H9 (cell line): ENCODE data around the gene TMEM145. TPM values are rescaled to one million over a fixed set of nuclear protein-coding genes. Genes with fewer than 3 reads are reported as not detected.

Experiments
- DNase-seq: peaks from one replicate; pipeline ENCODE4 v3.0.0-alpha.2; 2017
- H2AFZ ChIP-seq: one replicate; pipeline ENCODE4 v1.6.1; 2013; ENCODE audit warnings: mild to moderate bottlenecking, low read length, control low read depth, moderate library complexity
- H2AK5ac ChIP-seq: 2 replicates; pipeline ENCODE4 v1.6.1; 2013; ENCODE audit warnings: low read length, control low read depth, mixed read lengths; ENCODE audit not compliant: insufficient read length
- H2BK120ac ChIP-seq: one replicate; pipeline ENCODE4 v1.6.1; 2013; ENCODE audit warnings: low read depth, mild to moderate bottlenecking, low read length, control low read depth, inconsistent platforms; ENCODE audit not compliant: poor library complexity, severe bottlenecking
- H2BK12ac ChIP-seq: 2 replicates; pipeline ENCODE4 v1.6.1; 2013; ENCODE audit warnings: low read length, control low read depth, mixed read lengths, low read depth; ENCODE audit not compliant: insufficient read length
- H2BK15ac ChIP-seq: 2 replicates; pipeline ENCODE4 v1.6.1; 2013; ENCODE audit warnings: low read depth, low read length, control low read depth
- H2BK20ac ChIP-seq: one replicate; pipeline ENCODE4 v1.6.1; 2013; ENCODE audit warnings: low read depth, mild to moderate bottlenecking, low read length, control low read depth, inconsistent platforms; ENCODE audit not compliant: poor library complexity, severe bottlenecking
- H2BK5ac ChIP-seq: 2 replicates; pipeline ENCODE4 v1.6.1; 2013; ENCODE audit warnings: low read length, control low read depth, mixed read lengths; ENCODE audit not compliant: insufficient read length
- H3K14ac ChIP-seq: 2 replicates; pipeline ENCODE4 v1.6.1; 2013; ENCODE audit warnings: low read length, control low read depth; ENCODE audit not compliant: insufficient read depth
- H3K18ac ChIP-seq: 2 replicates; pipeline ENCODE4 v1.6.1; 2013; ENCODE audit warnings: low read depth, mild to moderate bottlenecking, mixed read lengths, low read length, control low read depth; ENCODE audit not compliant: insufficient read length
- H3K23ac ChIP-seq: 2 replicates; pipeline ENCODE4 v1.6.1; 2013; ENCODE audit warnings: low read length, control low read depth, mixed read lengths, low read depth; ENCODE audit not compliant: insufficient read length
- H3K23me2 ChIP-seq: 2 replicates; pipeline ENCODE4 v1.6.1; 2013; ENCODE audit warnings: low read depth, mild to moderate bottlenecking, mixed read lengths, low read length, control low read depth; ENCODE audit not compliant: insufficient read length, poor library complexity, severe bottlenecking
- H3K27ac ChIP-seq: 2 replicates; pipeline ENCODE4 v1.5.1; 2013; ENCODE audit warnings: low read length, control low read depth, mixed read lengths, low read depth; ENCODE audit not compliant: insufficient read length
- H3K27me3 ChIP-seq: 2 replicates; pipeline ENCODE4 v1.6.1; 2013; ENCODE audit warnings: low read length, control low read depth, inconsistent platforms; ENCODE audit not compliant: insufficient read depth
- H3K4ac ChIP-seq: 2 replicates; pipeline ENCODE4 v1.6.1; 2013; ENCODE audit warnings: low read depth, mild to moderate bottlenecking, control low read depth, inconsistent platforms, low read length, moderate library complexity
- H3K4me1 ChIP-seq: 2 replicates; pipeline ENCODE4 v1.6.1; 2013; ENCODE audit warnings: low read length, control low read depth, inconsistent platforms; ENCODE audit not compliant: insufficient read depth
- H3K4me2 ChIP-seq: 2 replicates; pipeline ENCODE4 v1.6.1; 2013; ENCODE audit warnings: low read length, control low read depth, mixed read lengths; ENCODE audit not compliant: insufficient read length, insufficient read depth
- H3K56ac ChIP-seq: 2 replicates; pipeline ENCODE4 v1.6.1; 2013; ENCODE audit warnings: low read depth, mild to moderate bottlenecking, mixed read lengths, low read length, control low read depth; ENCODE audit not compliant: insufficient read length
- H3K79me1 ChIP-seq: 2 replicates; pipeline ENCODE4 v1.6.1; 2013; ENCODE audit warnings: low read depth, mild to moderate bottlenecking, moderate library complexity, low read length, control low read depth, inconsistent platforms; ENCODE audit not compliant: insufficient read depth, poor library complexity, severe bottlenecking
- H3K79me2 ChIP-seq: 2 replicates; pipeline ENCODE4 v1.6.1; 2013; ENCODE audit warnings: low read length, control low read depth, inconsistent platforms; ENCODE audit not compliant: insufficient read depth
- H3K9ac ChIP-seq: 2 replicates; pipeline ENCODE4 v1.6.1; 2013; ENCODE audit warnings: low read length, control low read depth, mixed read lengths; ENCODE audit not compliant: insufficient read length; ENCODE audit errors: extremely low read depth
- H3K9me3 ChIP-seq: one replicate; pipeline ENCODE4 v1.6.1; 2013; ENCODE audit warnings: low read depth, low read length, inconsistent platforms; ENCODE audit not compliant: control insufficient read depth
- H3T11ph ChIP-seq: one replicate; pipeline ENCODE4 v1.6.1; 2013; ENCODE audit warnings: mild to moderate bottlenecking, low read length, control low read depth, inconsistent platforms
- H4K20me1 ChIP-seq: one replicate; pipeline ENCODE4 v1.6.1; 2013; ENCODE audit not compliant: control insufficient read depth, insufficient read length, insufficient read depth
- H4K5ac ChIP-seq: 2 replicates; pipeline ENCODE4 v1.6.1; 2013; ENCODE audit warnings: low read depth, mild to moderate bottlenecking, mixed read lengths, low read length, control low read depth; ENCODE audit not compliant: insufficient read length
- H4K8ac ChIP-seq: replicated peaks from 2 replicates; pipeline ENCODE4 v1.6.1; 2013; ENCODE audit warnings: low read length, control low read depth, mixed read lengths, low read depth; ENCODE audit not compliant: insufficient read length
- H4K91ac ChIP-seq: 2 replicates; pipeline ENCODE4 v1.6.1; 2013; ENCODE audit warnings: low read depth, mild to moderate bottlenecking, moderate library complexity, mixed read lengths, low read length, control low read depth; ENCODE audit not compliant: insufficient read length
- H3K27ac Mint-ChIP-seq, 3 experiments: 2 replicates in 2 of 3; 3 replicates in 1 of 3; pipeline ENCODE4 v1.8.0; 2020 to 2021; ENCODE audit warnings: mixed read lengths in 3 of 3, mild to moderate bottlenecking in 1 of 3, moderate library complexity in 1 of 3
- H3K27me3 Mint-ChIP-seq: 2 replicates; pipeline ENCODE4 v1.8.0; 2021; ENCODE audit warnings: low read depth, mild to moderate bottlenecking, moderate library complexity, mixed read lengths
- H3K36me3 Mint-ChIP-seq, 3 experiments: 2 replicates in 2 of 3; 3 replicates in 1 of 3; pipeline ENCODE4 v1.8.0; 2020 to 2021; ENCODE audit warnings: low read depth in 3 of 3, mixed read lengths in 3 of 3; ENCODE audit not compliant: insufficient read depth in 1 of 3
- H3K4me1 Mint-ChIP-seq, 2 experiments: 2 replicates each; pipeline ENCODE4 v1.8.0; 2020; ENCODE audit warnings: mixed read lengths in 2 of 2
- H3K4me3 Mint-ChIP-seq, 2 experiments: 2 replicates in 1 of 2; 3 replicates in 1 of 2; pipeline ENCODE4 v1.8.0; 2020 to 2021; ENCODE audit warnings: mild to moderate bottlenecking in 2 of 2, mixed read lengths in 2 of 2, moderate library complexity in 1 of 2
- H3K9me3 Mint-ChIP-seq, 2 experiments: 2 replicates in 1 of 2; 3 replicates in 1 of 2; pipeline ENCODE4 v1.8.0; 2020; ENCODE audit warnings: mild to moderate bottlenecking in 2 of 2, mixed read lengths in 2 of 2, moderate library complexity in 1 of 2
- CTCF ChIP-seq: fragments of 200-600 bp; sonication (generic); conservative IDR thresholded peaks from 3 replicates; pipeline ENCODE4 v1.8.0; 2021; ENCODE audit warnings: antibody characterized with exemption, mild to moderate bottlenecking
- WGBS: extraction: QIAGEN DNeasy Blood & Tissue Kit; methylation state at CpG from one replicate; pipeline ENCODE4 v1.1.7; 2013; ENCODE audit warnings: missing lambda C conversion rate, low lambda C conversion rate, mixed read lengths; ENCODE audit not compliant: insufficient read length; ENCODE audit errors: extremely low coverage; 5-methylcytosine and 5-hydroxymethylcytosine counted together
- total RNA-seq: library from RNA; stranded (reverse); gene quantifications from 2 replicates; pipeline ENCODE4 v1.2.1, GENCODE V29; 2021

The TMEM145 gene
- total RNA-seq, 1 experiment from 2014 or later: 4.5 TPM

- H2BK12ac ChIP-seq: no peak overlapping the region
- H3K27me3 ChIP-seq: no peaks in the 10 kb centered on the region
- no peaks in the 10 kb centered on the region for H4K20me1 ChIP-seq
- no peaks in the 10 kb centered on the region for H3K9me3 ChIP-seq
- H2BK120ac ChIP-seq: no peak overlapping the region
- Mint-ChIP-seq H3K9me3 (no peaks in the 10 kb centered on the region), H3K27ac (0 out of 7 replicates have a peak overlapping the region, but pooled peaks of 1 of the 3 experiments have one; percentile 10), H3K27me3 (no peaks in the 10 kb centered on the region), H3K36me3 (peaks cover 19 to 69% (median 63%) of the 10 kb centered on the region in 3 experiments; a peak in 6 of 7 replicates), H3K4me3 (no peak overlapping the region), H3K4me1 (peaks cover 10 to 41% of the 10 kb centered on the region in 2 experiments)
- H4K8ac ChIP-seq: no peak overlapping the region
- no peak overlapping the region for H2BK20ac ChIP-seq
- peaks cover 11% of the 10 kb centered on the region for H3K79me1 ChIP-seq
- no peaks in the 10 kb centered on the region for H3K79me2 ChIP-seq
- H3K56ac ChIP-seq: no peak overlapping the region
- WGBS: no CpG with 5 or more reads among the region's 13 CpGs
- H2BK5ac ChIP-seq: no peak overlapping the region
- no peak overlapping the region for H3K9ac ChIP-seq
- no peak overlapping the region for H4K91ac ChIP-seq
- no peak for DNase-seq
- no peak overlapping the region for H3K4ac ChIP-seq
- no peak overlapping the region for H3K18ac ChIP-seq
- H4K5ac ChIP-seq: no peak overlapping the region
- no peak overlapping the region for H3K23ac ChIP-seq
- no peak overlapping the region for H2AFZ ChIP-seq
- H3K27ac ChIP-seq: no peak overlapping the region
- H3K4me2 ChIP-seq: no peak overlapping the region
- H3K4me1 ChIP-seq: no peaks in the 10 kb centered on the region
- no peak overlapping the region for H2AK5ac ChIP-seq
- no peak overlapping the region for H2BK15ac ChIP-seq
- H3K23me2 ChIP-seq: peaks cover 1% of the 10 kb centered on the region
- H3K14ac ChIP-seq: no peak overlapping the region; the same call in 1 of the 2 replicates
- no peak; the same call in 2 of the 3 replicates for TF ChIP-seq CTCF
- no peak overlapping the region for H3T11ph ChIP-seq
These were observed 23.0 kb upstream of the TMEM145 start for GRCh38 chr19:42290136-42290522.
